ENCODE results near the gene RGS8. TPM values are rescaled to one million over a fixed set of nuclear protein-coding genes. Genes with fewer than 3 reads are reported as not detected.

The RGS8 gene
- not detected in 2 replicates for total RNA-seq

DNA sequence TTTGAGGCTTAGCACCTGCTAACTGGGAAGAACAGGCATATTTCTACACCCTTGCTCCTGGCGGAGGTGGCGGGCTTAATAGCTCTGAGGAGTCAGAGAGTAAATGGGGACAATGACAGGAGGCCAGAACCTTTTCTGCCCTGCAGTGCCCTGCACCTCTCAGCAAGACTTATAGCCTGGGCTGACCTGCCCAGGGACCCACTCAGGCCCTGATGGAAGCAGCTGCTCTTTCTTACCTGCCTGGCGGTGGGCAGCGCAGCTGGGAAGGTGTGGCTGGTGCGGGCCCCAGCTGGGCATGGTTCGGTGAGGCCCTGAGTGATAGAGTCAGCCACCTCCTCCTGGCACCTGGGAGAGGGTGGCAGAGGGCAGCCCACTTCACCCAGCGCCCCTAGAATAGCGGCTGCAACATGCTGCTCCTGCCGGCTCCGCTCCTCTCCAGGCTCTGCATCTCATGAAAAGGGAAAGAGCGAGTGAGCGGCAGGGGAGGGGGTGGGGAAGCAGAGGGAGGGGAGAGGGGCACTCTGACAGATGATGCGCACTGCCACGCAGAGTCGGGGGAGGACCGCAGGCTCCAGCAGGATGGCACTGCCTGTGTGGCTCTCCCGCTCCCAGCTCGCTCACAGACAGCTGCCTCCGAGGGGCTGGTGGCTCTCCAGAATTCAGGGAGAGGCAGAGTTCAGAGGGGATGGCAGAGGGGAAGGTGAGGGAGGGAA, at the start of gene RGS8:
Gene RGS8, minus strand, starts transcription at position 472 of the 713 bp plus-strand sequence. CDS start 14,938 bp downstream, outside the sequence.

Other genes with a start within 250 kb of the RGS8 start
- gene RGSL1, start 234.4 kb downstream of the RGS8 start, total RNA-seq, result not detected in 2 replicates
- gene RNASEL, start 95.3 kb downstream of the RGS8 start, total RNA-seq, result 2.5 and 2.9 TPM in 2 replicates
- gene RGS16, start 80.2 kb downstream of the RGS8 start, total RNA-seq, result 0.15 TPM in 1 of 2 replicates, not detected in the other
- gene NPL, start 105.2 kb upstream of the RGS8 start, total RNA-seq, result 0.15 and 0.67 TPM in 2 replicates
- gene DHX9, start 154.8 kb upstream of the RGS8 start, total RNA-seq, result 107 and 116 TPM in 2 replicates

Data from bronchus fibroblast of lung (primary cell).